Right ventricle myocardium inferior (tissue), 1 donor: Measurements from ENCODE around the gene LILRA1. TPM values are rescaled to one million over a fixed set of nuclear protein-coding genes. Genes with fewer than 3 reads are reported as not detected.
"Not testable (repeated sequence)": the region's sequence is repeated elsewhere in the genome, so short reads cannot be mapped to it uniquely, and the experiment has no call there.

Source experiments
- ATAC-seq: fragments of 200-7000 bp; cut with Tn5 transposase; one replicate; pipeline ENCODE4 v1.9.1; 2020; ENCODE audit warnings: mild to moderate bottlenecking, moderate library complexity
- DNase-seq: peaks from one replicate; pipeline ENCODE4 v3.0.0; 2021; ENCODE audit errors: missing footprints
- intact Hi-C: fragments of 100-400 bp; cut with DNase I; formaldehyde crosslinking; loops from one replicate; pipeline ENCODE4 v1.11.0; 2022
- long read RNA-seq: library from polyadenylated mRNA; unstranded; transcript quantifications from one replicate; pipeline ENCODE4 v2.0.0, GENCODE V29; 2021
- total RNA-seq: library from RNA; stranded (reverse); fragmentation: NEBNext Ultra II Directional; extraction: Animal tissue kit (Norgen Biotek cat#: 25700); gene quantifications from one replicate; pipeline ENCODE4 v1.2.1, GENCODE V29; 2021
- donor health status: DM: no; HTN: yes; CAD: no; lungs with severe emphysema.

LILRA1 gene
- 0.92 TPM for total RNA-seq
- long read RNA-seq: 0 reads

DNA sequence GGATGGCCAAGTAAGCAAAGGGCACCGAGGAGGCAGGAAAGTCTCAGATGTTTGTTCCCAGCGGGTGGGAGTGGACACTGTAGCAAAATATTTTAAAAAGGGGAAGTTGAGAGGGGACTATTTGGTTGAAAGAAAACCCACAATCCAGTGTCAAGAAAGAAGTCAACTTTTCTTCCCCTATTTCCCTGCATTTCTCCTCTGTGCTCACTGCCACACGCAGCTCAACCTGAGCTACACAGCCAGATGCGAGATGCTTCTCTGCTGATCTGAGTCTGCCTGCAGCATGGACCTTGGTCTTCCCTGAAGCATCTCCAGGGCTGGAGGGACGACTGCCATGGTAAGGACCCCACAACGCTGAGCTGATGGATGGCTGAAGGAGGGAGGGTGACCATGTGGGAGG, at the start of gene LILRA1:
Gene LILRA1 (plus strand): TSS at position 188 of the 400 bp plus-strand sequence. CDS start 613 bp downstream, outside the sequence.
- intact Hi-C loops: not testable (repeated sequence)
- peak; percentile 30 for ATAC-seq

DNA sequence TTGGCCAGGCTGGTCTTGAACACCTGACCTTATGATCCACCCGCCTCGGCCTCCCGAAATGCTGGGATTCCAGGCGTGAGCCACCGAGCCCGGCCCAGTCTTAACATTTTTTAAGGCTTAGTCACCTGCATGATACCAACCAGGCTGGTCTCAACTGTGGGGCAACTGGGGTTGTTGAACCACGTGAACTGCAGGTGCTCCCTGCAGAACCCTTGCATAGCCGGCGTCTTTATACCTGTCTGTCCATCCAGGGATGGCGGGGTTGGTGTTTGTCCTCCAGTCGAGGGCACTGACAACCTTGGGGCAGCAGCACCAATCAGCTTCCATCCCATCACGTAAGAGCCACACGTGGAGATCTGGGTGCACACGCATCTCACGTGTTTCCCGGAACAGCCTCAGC, 44.6 kb upstream of the LILRA1 start:
- DNase-seq (no peak), ATAC-seq (no peak)
- intact Hi-C loops: no loop called here

More for the DNA sequence above, at the start of gene LILRA1:
- DNase-seq: not testable (repeated sequence)

DNA sequence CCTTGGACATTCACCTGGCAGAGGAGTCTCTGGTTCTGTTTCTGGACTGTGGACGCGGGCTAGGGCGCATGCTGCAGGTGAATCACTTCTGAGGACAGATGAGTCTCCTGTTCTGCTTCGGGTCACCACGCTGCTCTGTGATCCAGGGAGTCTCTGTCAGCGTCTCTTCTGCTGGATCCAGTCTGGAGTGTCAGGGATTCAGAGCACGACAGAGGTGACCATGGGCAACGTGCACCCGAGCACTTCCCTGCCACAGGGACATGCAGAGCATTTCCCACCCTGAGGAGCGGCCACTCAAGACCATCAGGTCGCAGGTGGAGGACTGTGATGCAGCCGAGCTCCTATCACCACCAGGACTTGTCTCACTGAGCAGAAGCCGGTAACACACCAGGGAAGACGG, 44.2 kb upstream of the LILRA1 start:
- DNase-seq: no peak
- intact Hi-C loops: no loop called here
- no peak for ATAC-seq

- no peak for ATAC-seq
- intact Hi-C loops: no loop called here
- DNase-seq: no peak
These were observed 42.1 kb upstream of the LILRA1 start for GRCh38 chr19:54551293-54551692.

DNA sequence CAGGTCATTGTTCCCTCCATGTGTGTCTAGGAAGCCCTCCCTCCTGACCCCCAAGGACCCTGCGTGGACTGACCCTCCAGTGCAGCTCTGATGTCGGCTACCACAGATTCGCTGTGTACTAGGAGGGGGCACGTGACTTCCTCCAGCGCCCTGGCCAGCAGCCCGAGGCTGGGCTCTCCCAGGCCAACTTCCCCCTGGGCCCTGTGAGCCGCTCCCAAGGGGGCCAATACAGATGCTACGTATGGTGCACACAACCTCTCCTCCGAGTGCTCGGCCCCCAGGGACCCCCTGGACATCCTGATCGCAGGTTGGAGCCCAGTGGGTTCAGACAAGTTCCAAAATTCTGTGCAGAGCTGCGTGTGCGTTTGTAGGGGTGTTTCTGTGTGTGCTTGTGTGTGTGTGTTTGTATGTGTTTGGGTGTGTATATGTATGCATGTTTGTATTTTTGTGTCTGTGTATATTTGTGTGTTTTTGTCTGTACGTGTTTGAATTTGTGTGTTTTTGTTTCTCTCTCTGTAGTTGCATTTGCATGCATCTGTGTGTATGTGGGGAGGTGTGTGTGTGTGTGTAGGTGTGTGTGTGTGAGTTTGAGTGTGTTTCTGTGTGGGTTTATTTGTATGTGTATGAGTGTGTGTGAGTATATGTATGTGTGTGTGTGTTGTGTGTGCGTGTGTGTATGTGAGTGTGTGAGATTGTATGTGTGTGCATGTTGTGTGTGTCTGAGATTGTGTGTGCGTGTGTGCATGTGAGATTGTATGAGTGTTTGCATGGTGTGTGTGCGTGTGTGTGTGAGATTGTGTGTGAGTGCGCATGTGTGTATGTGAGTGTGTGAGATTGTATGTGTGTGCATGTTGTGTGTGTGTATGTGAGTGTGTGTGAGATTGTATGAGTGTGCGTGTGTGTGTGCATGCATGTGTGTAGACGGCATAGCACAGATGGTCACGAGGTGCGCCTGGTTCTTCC, 41.2 kb upstream of the LILRA1 start:
- ATAC-seq (no peak), DNase-seq (no peak)
- intact Hi-C loops: no loop called here

DNA sequence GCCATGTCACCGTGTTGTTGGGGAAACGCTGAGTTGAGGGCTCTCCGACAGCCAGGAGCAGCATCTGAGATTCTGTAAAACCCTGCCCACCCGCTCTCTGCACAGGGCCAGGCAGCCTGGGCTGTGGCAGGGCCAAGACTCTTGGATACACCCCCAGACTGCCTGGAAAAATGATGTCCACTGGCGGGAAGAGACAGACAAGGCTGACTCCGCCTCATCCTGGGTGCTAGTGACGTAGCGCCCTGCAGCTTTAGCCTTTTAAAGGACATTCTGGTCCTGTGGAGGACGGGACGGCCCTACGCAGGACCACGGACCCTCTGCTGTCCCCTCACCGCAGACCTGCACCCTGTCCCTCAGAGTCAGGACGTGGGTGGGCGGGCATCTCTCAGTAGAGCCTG, 40.5 kb upstream of the LILRA1 start:
- intact Hi-C loops: no loop called here
- no peak for DNase-seq
- no peak for ATAC-seq

DNA sequence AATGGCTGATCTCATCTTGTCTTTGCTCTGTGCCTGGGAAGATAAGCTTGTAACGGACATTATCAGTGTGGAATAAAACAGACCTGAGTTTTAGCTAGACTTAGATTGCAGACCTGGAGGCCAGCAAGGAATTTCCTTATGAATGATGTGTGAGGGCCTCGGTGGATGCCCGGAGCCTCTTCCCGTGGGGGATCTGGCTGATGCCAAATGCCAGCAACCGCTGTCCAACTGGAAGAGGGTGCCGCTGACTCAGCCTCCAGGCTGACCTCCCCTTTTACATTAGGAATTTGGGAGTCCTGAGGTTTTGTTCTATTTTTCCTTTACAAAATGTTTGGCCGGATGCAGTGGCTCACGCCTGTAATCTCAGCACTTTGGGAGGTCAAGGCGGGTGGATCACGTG, 39.4 kb upstream of the LILRA1 start:
- ATAC-seq (no peak), DNase-seq (no peak)
- intact Hi-C loops: no loop called here

GRCh38 chr19:54554896-54555295, 38.5 kb upstream of the LILRA1 start:
- DNase-seq (no peak), ATAC-seq (no peak)
- intact Hi-C loops: no loop called here

DNA sequence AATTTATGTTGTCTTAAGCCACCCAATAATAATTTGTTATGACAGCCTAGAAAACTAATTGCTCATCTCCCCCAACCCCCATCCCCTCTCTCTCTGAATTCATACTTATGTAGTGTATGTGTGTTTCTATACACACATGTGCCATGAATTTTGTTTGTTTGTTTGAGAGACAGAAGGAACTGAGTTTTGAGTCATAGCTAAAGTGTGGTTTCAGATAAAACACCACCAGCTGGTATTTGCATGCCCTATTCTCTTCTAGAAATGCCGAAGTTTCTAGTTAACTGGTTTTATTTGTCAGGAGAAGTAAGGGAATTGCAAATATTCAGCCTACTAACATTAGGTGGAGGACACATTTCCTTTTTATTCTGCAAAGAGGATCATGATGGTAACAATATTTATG, 37.2 kb upstream of the LILRA1 start:
- no peak for DNase-seq
- no peak for ATAC-seq
- intact Hi-C loops: no loop called here

DNA sequence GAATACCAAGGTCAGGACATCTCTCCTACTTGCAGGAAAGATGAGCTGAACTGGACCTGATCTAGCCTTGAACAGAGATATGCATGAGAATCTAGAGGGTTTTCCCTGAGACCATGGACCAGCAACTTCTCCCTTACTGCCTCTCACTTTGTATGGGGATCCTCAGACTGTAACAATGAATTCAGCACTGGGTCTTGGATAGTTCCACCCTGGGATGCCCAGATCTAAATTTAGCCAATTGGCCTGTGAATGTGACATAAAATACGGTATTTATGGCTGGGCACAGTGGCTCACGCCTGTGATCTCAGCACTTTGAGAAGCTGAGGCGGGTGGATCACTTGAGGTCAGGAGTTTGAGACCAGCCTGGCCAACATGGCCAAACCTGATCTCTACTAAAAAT, 35.1 kb upstream of the LILRA1 start:
- DNase-seq: no peak
- intact Hi-C loops: no loop called here
- no peak for ATAC-seq

DNA sequence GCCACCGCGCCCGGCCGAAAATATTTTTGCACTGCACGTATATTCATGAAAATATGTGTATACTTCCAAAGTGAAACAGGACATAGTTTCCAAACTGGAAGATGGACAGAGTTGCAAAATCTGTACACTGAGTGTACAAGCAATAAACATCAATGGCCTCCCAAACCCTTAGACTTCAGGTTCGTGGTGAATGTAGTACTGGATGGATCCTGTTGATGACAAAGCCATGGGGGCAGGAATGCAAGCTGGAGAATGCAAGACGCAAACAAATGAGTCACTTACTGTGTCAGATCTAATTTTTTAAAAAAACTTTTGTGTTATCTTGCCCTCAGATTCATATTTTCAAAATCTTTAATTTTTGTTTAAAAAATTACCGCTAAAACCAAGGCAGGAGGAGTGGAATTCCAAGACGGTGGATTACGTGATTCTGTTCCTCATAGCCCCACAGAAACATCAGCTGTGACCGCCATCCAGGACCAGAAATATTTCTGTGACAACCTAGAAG, 32.5 kb upstream of the LILRA1 start:
- intact Hi-C loops: no loop called here
- no peak for ATAC-seq
- no peak for DNase-seq

DNA sequence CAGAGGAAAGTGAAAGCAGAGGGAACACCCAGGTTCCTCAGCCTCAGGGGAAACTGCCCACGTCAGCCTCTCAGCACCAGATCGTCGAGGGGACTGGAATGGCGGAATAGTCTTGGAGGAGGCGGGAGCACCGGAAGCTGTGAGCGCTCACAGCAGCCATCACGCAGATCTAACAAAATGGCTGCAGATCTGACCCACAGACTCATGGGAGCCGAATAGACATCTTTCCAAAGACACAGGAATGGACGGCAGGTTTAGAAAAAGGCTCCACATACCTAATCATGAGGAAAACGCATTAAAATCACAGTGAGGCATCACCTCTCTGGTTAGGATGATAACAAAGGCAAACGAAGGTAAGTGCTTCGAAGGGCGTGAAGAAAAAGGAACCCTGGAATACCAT, 31.6 kb upstream of the LILRA1 start:
- intact Hi-C loops: no loop called here
- no peak for DNase-seq
- ATAC-seq: no peak

DNA sequence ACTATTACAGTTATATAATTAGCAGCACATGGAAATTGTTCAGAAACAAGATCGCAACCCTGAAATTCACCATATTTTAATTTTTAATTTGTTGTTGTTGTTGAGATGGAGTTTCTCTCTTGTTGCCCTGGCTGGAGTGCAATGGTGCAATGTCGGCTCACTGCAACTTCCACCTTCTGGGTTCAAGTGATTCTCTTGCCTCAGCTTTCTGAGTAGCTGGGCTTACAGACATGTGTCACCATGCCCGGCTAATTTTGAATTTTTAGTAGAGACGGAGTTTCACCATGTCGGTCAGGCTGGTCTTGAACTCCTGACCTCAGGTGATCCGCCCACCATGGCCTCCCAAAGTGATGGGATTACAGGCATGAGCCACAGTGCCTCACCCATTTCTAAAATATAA, 30.2 kb upstream of the LILRA1 start:
- intact Hi-C loops, ATAC-seq, DNase-seq: not testable (repeated sequence)

GRCh38 chr19:54570316-54570715, 23.1 kb upstream of the LILRA1 start:
- intact Hi-C loops: no loop called here
- ATAC-seq: no peak
- DNase-seq: no peak

GRCh38 chr19:54571715-54572615, 21.5 kb upstream of the LILRA1 start:
- ATAC-seq: peak; percentile 26
- DNase-seq, intact Hi-C loops: not testable (repeated sequence)

DNA sequence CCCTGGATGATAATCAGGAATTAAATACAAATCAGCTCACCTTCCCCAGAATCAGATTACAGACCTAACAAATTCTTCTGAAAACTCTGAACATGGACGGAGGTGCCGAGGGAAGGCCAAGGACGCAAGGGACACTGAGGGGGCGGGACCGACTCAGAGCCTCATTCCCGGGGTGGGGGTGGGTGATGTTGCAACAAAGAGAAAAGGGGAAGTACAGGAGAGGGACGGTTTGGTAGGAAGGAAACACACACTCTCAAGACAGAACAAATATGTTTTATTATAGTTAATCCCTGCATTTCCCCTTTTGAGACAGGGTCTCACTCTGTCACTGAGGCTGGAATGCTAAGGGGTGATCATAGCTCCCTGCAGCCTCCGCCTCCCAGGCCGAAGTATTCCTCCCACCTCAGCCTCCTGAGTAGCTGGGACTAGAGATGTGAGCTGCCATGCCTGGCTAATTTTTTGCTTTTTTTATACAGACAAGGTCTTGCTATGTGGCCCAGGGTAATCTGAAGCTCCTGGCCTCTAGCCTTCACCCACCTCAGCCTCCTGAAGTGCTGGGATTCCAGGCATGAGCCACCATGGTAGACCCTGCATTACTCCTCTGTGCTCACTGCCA, 20.6 kb upstream of the LILRA1 start:
- peak; percentile 61 for ATAC-seq
- peak; percentile 85 for DNase-seq
- intact Hi-C loops: no loop called here

- intact Hi-C loops: no loop called here
- ATAC-seq (peak; percentile 62), DNase-seq (no peak)
These were observed 20.0 kb upstream of the LILRA1 start, which contains the start of gene LILRA2 for GRCh38 chr19:54573330-54573872. LILRA2 (plus strand) TSS chr19:54573790; CDS start chr19:54573879, 89 bp downstream.

- DNase-seq (no peak), ATAC-seq (no peak)
- intact Hi-C loops: no loop called here
These were observed 19.4 kb upstream of the LILRA1 start for GRCh38 chr19:54574051-54574450.
